WTC11 (cell line): Measurements from ENCODE around the gene ARSB. TPM values are rescaled to one million over a fixed set of nuclear protein-coding genes. Genes with fewer than 3 reads are reported as not detected.
"Not testable (repeated sequence)": the region's sequence is repeated elsewhere in the genome, so short reads cannot be mapped to it uniquely, and the experiment has no call there.

ENCODE experiments used
- ATAC-seq: fragments of 200-7000 bp; cut with Tn5 transposase; 2 replicates; pipeline ENCODE4 v1.10.0; 2021; ENCODE audit warnings: mild to moderate bottlenecking, moderate library complexity
- CTCF ChIA-PET: fragments of 300-600 bp; sonication (Branson Sonifier 250); formaldehyde crosslinking; loops from one replicate; lab custom pipeline; 2021; ENCODE audit warnings: antibody characterized with exemption; lab: Charles Lee
- POLR2A ChIA-PET: fragments of 350-600 bp; sonication (Branson Sonifier 250); formaldehyde crosslinking; loops from one replicate; lab custom pipeline; 2021; ENCODE audit warnings: antibody characterized with exemption; lab: Charles Lee
- DNase-seq: peaks from one replicate; pipeline ENCODE4 v3.0.0; 2021; ENCODE audit warnings: low spot score
- H3K27ac Mint-ChIP-seq: 2 replicates; pipeline ENCODE4 v1.8.0; 2021; ENCODE audit warnings: mixed read lengths
- H3K27me3 Mint-ChIP-seq: 2 replicates; pipeline ENCODE4 v1.8.0; 2021; ENCODE audit warnings: low read depth, mild to moderate bottlenecking, moderate library complexity, mixed read lengths
- H3K36me3 Mint-ChIP-seq: 2 replicates; pipeline ENCODE4 v1.8.0; 2021; ENCODE audit warnings: mixed read lengths
- H3K4me1 Mint-ChIP-seq: 2 replicates; pipeline ENCODE4 v1.8.0; 2022; ENCODE audit warnings: mixed read lengths
- H3K4me3 Mint-ChIP-seq: 2 replicates; pipeline ENCODE4 v1.8.0; 2021; ENCODE audit warnings: mild to moderate bottlenecking, moderate library complexity, mixed read lengths
- H3K9me3 Mint-ChIP-seq: 2 replicates; pipeline ENCODE4 v1.8.0; 2021; ENCODE audit warnings: mixed read lengths
- ATF1 ChIP-seq: sonication (generic); formaldehyde crosslinking; IDR thresholded peaks from 2 replicates; pipeline ENCODE4 v1.8.1; 2023; ENCODE audit warnings: mild to moderate bottlenecking, moderate library complexity, missing genetic modification reagents
- EMX1 ChIP-seq: fragments of 250-450 bp; sonication (Bioruptor Pico); IDR thresholded peaks from 2 replicates; pipeline ENCODE4 v1.8.0; 2021; ENCODE audit warnings: mild to moderate bottlenecking
- FOXK1 ChIP-seq: sonication (generic); formaldehyde crosslinking; IDR thresholded peaks from 2 replicates; pipeline ENCODE4 v1.8.0; 2022; ENCODE audit warnings: mild to moderate bottlenecking, moderate library complexity, missing genetic modification reagents
- JAZF1 ChIP-seq: fragments of 250-450 bp; sonication (Bioruptor Pico); IDR thresholded peaks from 2 replicates; pipeline ENCODE4 v1.9.0; 2021; ENCODE audit warnings: moderate library complexity, mild to moderate bottlenecking, inconsistent platforms
- NFYB ChIP-seq: sonication (generic); formaldehyde crosslinking; conservative IDR thresholded peaks from 2 replicates; pipeline ENCODE4 v1.8.0; 2022; ENCODE audit warnings: low read depth, missing genetic modification reagents
- NR1H2 ChIP-seq: sonication (generic); formaldehyde crosslinking; IDR thresholded peaks from 2 replicates; pipeline ENCODE4 v1.9.0; 2021; ENCODE audit warnings: mild to moderate bottlenecking, moderate library complexity, missing genetic modification reagents
- RORB ChIP-seq: fragments of 250-450 bp; sonication (Bioruptor Pico); IDR thresholded peaks from 2 replicates; pipeline ENCODE4 v1.9.0; 2021; ENCODE audit warnings: mild to moderate bottlenecking
- TP53 ChIP-seq: sonication (generic); formaldehyde crosslinking; IDR thresholded peaks from 2 replicates; pipeline ENCODE4 v1.8.1; 2023; ENCODE audit warnings: mild to moderate bottlenecking, missing genetic modification reagents
- ZNF232 ChIP-seq: sonication (generic); formaldehyde crosslinking; IDR thresholded peaks from 2 replicates; pipeline ENCODE4 v1.8.0; 2022; ENCODE audit warnings: mild to moderate bottlenecking, missing genetic modification reagents
- total RNA-seq: library from RNA; stranded (reverse); gene quantifications from 3 replicates; pipeline ENCODE4 v1.2.3, GENCODE V29; 2021
- TF ChIP-seq, protein P1 (sequence below): fragments of 250-450 bp; sonication (Bioruptor Pico); conservative IDR thresholded peaks from 2 replicates; pipeline ENCODE4 v1.9.0; 2021; ENCODE audit warnings: mild to moderate bottlenecking
- TF ChIP-seq, protein P2 (sequence below): sonication (generic); formaldehyde crosslinking; IDR thresholded peaks from 2 replicates; pipeline ENCODE4 v1.8.1; 2023; ENCODE audit warnings: mild to moderate bottlenecking, missing genetic modification reagents, moderate library complexity
- TF ChIP-seq, protein P3 (sequence below): fragments of 250-450 bp; sonication (Bioruptor Pico); IDR thresholded peaks from 2 replicates; pipeline ENCODE4 v1.9.0; 2021; ENCODE audit warnings: mild to moderate bottlenecking
- TF ChIP-seq, protein P4 (sequence below): sonication (generic); formaldehyde crosslinking; IDR thresholded peaks from 2 replicates; pipeline ENCODE4 v1.8.1; 2022; ENCODE audit warnings: low read depth, mild to moderate bottlenecking, moderate library complexity, missing genetic modification reagents, borderline replicate concordance

Gene ARSB
- total RNA-seq, 1 experiment from 2014 or later, result 9.7 TPM

DNA sequence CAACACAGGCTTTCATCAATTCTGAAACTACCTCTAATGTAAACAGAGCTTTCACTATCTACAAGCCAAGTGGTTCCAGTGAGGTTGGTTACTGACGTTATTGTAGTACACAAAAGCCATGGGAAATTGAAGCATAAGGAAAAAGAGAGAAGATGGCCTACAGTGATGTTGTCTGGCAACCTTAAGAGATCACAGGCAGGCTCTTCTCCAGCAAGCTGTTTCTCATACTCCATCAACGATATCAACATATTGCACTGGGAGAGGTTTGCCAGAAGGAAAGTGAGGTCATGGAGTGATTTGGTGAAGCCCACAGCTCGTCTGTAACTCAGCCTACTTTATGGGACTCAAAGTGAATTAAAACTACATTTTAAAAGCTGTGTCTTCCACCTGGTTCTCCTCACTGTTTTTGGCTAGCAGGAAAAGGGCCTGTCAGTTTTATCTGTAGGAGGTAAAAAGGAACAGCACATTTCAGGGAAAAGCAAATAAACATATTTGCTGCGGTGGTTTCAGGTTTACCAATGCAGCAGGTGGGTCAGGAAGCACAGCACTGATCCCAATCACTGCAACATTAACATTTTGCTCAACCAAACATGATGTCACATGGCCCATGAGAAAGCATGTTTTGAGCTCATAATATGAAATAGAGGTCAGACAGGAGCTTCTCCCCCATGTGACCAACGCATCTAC is 72.9 kb downstream of the ARSB start (continued):
- TF ChIP-seq, protein P1, sequence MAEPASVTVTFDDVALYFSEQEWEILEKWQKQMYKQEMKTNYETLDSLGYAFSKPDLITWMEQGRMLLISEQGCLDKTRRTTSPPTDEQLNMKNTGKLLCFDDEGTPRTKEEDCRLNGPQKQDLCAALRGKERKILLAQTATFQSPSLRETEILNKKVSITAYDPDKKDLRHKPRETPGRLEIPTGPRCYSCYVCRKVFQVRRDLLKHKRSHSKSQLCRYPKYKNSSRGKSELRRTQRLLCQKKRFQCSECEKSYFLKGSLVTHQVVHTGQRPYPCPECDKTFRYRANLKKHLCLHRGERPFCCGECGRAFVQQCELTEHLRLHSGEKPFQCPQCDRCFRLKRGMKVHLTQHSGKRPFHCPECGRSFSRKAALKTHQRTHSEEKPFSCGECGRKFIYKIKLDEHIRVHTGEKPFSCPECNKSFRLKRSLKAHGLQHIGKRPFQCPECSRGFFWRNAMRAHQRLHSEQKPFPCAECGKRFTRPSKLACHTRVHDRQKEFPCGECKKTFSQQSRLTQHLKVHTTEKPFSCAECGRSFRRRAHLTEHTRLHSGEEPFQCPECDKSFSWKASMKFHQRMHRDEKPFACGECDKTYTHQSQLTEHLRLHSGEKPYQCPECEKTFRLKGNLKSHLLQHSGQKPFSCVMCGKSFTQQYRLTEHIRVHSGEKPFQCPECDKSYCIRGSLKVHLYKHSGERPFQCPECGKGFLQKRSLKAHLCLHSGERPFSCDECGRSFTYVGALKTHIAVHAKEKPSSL, result no peak
- TF ChIP-seq, all 79 proteins: peak for 0

DNA sequence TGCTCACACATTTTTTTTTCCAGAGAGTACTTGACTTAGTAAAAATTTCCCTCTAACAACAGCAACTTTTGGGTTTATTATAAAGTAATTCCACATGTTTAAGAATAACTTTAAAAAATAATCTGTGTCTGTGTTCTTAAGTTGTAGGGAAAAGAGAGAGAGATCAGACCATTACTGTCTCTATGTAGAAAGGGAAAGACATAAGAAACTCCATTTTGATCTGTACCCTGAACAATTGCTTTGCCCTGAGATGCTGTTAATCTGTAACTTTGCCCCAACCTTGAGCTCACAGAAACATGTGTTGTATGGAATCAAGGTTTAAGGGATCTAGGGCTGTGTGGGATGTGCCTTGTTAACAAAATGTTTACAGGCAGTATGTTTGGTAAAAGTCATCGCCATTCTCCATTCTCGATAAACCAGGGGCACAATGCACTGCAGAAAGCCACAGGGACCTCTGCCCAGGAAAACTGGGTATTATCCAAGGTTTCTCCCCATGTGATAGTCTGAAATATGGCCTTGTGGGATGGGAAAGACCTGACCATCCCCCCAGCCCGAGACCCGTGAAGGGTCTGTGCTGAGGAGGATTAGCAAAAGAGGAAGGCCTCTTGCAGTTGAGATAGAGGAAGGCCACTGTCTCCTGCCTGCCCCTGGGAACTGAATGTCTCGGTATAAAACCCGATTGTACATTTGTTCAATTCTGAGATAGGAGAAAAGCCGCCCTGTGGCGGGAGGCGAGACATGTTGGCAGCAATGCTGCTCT is 75.7 kb downstream of the ARSB start:
- H3K4me3 Mint-ChIP-seq, result not testable (repeated sequence)

DNA sequence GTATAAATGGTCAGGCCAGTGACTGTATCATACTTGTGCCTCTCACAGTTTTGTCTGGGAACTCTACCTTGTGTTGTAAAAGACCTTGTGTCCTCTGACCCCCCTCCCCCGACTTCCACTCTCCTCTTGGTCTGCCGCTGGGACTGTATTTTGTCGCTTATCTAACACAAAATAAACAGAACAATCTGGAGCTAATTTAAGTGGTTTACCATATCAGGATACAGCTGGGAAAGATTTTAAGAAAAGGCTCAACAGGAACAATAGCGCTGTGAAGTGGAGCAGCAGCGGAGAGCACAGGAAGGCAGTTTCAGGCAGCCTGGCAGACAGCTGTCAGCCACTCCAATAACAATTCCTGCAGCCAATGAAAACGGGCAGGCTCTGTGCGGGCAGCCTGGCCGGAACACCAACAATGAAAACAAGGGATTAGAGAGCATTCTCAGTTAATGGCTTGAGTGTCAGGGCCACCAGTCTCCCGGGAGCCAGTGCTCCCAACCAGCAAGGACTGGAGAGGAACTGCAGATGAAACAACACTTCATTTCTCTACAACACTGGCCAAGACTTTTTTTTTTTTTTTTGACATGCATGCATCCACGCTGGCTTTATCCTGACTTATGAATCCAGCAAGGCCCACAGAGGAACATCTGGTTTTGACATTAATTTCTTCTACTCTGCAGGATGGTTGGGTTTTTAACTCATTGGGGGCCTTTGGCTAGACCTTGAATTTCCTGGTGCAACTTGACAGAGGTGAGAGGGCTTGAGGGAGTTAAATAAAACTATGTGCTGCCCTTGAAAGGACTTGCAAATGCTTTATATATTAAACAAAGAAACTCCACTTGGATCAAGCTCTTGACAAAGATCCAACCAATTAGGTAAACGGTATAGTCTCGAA is 76.7 kb downstream of the ARSB start:
- H3K27ac Mint-ChIP-seq, result peak overlapping the region; percentile 93
- DNase-seq (peak; percentile 38), ATAC-seq (peak; percentile 97)
- peaks cover 37% of the 10 kb centered on the region for H3K4me1 Mint-ChIP-seq
- no peaks in the 10 kb centered on the region for H3K36me3 Mint-ChIP-seq
- TF ChIP-seq ZNF232 (CRISPR knock-in tag) (no peak), FOXK1 (peak; percentile 80), TP53 (CRISPR knock-in tag) (no peak), NFYB (CRISPR knock-in tag) (0 out of 2 replicates have a peak, but pooled peaks have one; percentile 22)
- TF ChIP-seq, protein P2, sequence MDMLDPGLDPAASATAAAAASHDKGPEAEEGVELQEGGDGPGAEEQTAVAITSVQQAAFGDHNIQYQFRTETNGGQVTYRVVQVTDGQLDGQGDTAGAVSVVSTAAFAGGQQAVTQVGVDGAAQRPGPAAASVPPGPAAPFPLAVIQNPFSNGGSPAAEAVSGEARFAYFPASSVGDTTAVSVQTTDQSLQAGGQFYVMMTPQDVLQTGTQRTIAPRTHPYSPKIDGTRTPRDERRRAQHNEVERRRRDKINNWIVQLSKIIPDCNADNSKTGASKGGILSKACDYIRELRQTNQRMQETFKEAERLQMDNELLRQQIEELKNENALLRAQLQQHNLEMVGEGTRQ, result no peak
- TF ChIP-seq, protein P3, sequence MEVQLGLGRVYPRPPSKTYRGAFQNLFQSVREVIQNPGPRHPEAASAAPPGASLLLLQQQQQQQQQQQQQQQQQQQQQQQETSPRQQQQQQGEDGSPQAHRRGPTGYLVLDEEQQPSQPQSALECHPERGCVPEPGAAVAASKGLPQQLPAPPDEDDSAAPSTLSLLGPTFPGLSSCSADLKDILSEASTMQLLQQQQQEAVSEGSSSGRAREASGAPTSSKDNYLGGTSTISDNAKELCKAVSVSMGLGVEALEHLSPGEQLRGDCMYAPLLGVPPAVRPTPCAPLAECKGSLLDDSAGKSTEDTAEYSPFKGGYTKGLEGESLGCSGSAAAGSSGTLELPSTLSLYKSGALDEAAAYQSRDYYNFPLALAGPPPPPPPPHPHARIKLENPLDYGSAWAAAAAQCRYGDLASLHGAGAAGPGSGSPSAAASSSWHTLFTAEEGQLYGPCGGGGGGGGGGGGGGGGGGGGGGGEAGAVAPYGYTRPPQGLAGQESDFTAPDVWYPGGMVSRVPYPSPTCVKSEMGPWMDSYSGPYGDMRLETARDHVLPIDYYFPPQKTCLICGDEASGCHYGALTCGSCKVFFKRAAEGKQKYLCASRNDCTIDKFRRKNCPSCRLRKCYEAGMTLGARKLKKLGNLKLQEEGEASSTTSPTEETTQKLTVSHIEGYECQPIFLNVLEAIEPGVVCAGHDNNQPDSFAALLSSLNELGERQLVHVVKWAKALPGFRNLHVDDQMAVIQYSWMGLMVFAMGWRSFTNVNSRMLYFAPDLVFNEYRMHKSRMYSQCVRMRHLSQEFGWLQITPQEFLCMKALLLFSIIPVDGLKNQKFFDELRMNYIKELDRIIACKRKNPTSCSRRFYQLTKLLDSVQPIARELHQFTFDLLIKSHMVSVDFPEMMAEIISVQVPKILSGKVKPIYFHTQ (CRISPR knock-in tag), result no peak
- ChIA-PET POLR2A (no interaction called here), CTCF (interaction anchor here (2.6 kb wide), 1 partner anchor 9 kb away, joined by 14 read pairs; no protein-coding TSS in a partner anchor)
- no peaks in the 10 kb centered on the region for H3K9me3 Mint-ChIP-seq
- peak overlapping the region; percentile 41 for H3K4me3 Mint-ChIP-seq
- no peaks in the 10 kb centered on the region for H3K27me3 Mint-ChIP-seq

More for the DNA sequence above, 75.7 kb downstream of the ARSB start:
- H3K9me3 Mint-ChIP-seq, DNase-seq, POLR2A ChIA-PET, ATAC-seq, H3K36me3 Mint-ChIP-seq, H3K27me3 Mint-ChIP-seq: not testable (repeated sequence)
- CTCF ChIA-PET, result interaction anchor here (2.6 kb wide), 1 partner anchor 10 kb away, joined by 14 read pairs; no protein-coding TSS in a partner anchor
- Mint-ChIP-seq H3K4me1 (peaks cover 37% of the 10 kb centered on the region), H3K27ac (peak overlapping the region; percentile 8; the same call in 1 of the 2 replicates)

DNA sequence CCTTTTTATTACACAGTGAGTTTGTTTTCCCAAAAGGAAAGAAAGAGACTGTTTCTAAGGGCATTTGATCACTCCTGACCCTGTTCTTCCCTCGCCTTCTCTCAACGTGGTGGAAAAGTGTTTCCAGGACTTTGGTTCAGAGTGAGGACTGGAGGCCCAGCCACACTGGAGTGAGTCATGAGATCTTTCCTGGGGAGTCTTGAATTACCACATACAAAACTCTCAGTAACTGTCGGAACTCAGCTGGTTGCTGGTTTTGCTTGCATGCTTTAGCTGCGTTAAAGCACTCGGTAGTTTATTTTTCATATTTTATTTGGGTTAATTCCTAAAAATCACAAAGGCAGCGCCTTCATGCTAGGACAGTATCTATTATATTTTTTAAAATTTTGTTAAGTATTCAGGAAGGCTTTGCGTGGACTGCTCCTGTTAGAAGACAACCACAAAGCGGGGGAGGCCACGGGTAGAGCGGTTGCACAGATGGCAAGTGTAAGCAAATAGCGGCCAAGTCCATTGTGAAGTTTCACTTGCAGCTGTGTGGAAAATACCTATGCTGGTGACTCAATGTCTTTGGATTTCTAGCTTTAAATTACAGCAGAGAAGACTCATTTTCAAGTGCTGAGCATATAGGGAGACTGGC is 77.7 kb downstream of the ARSB start:
- Mint-ChIP-seq H3K27ac (no peak overlapping the region), H3K4me3 (no peak overlapping the region), H3K9me3 (no peaks in the 10 kb centered on the region), H3K27me3 (no peaks in the 10 kb centered on the region), H3K36me3 (no peaks in the 10 kb centered on the region), H3K4me1 (peaks cover 35% of the 10 kb centered on the region)
- ATAC-seq (no peak), DNase-seq (no peak)
- ChIA-PET POLR2A (no interaction called here), CTCF (interaction anchor here (1.0 to 2.6 kb wide), 3 partner anchors 8 to 226 kb away, joined by 3 to 14 read pairs (median 3); no protein-coding TSS in a partner anchor)
- TF ChIP-seq RORB (CRISPR knock-in tag) (no peak), JAZF1 (CRISPR knock-in tag) (no peak), ATF1 (CRISPR knock-in tag) (no peak), EMX1 (CRISPR knock-in tag) (no peak), NR1H2 (CRISPR knock-in tag) (no peak)
- TF ChIP-seq, protein P1, result no peak
- TF ChIP-seq, protein P4, sequence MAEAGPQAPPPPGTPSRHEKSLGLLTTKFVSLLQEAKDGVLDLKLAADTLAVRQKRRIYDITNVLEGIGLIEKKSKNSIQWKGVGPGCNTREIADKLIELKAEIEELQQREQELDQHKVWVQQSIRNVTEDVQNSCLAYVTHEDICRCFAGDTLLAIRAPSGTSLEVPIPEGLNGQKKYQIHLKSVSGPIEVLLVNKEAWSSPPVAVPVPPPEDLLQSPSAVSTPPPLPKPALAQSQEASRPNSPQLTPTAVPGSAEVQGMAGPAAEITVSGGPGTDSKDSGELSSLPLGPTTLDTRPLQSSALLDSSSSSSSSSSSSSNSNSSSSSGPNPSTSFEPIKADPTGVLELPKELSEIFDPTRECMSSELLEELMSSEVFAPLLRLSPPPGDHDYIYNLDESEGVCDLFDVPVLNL, result no peak
